GM12891 (cell line): ENCODE measurements around the gene GUCY2D.
A peak's percentile ranks its signal among the peaks of the same experiment; 100 is the strongest.

Experiments used
- PAX5 ChIP-seq: IDR thresholded peaks from 2 replicates; pipeline ENCODE4 v1.6.1; 2011; ENCODE audit warnings: low read length, moderate library complexity, mild to moderate bottlenecking; ENCODE audit not compliant: insufficient read depth, severe bottlenecking
- POLR2A ChIP-seq: IDR thresholded peaks from 2 replicates; pipeline ENCODE4 v1.6.1; 2011; ENCODE audit warnings: low read depth, low read length, control low read depth
- POLR2AphosphoS5 ChIP-seq: IDR thresholded peaks from 2 replicates; pipeline ENCODE4 v1.6.1; 2011; ENCODE audit warnings: low read depth, low read length, control low read depth
- POU2F2 ChIP-seq: IDR thresholded peaks from 2 replicates; pipeline ENCODE4 v1.6.1; 2011; ENCODE audit warnings: low read depth, mild to moderate bottlenecking, control low read depth, low read length, moderate library complexity
- SPI1 ChIP-seq: IDR thresholded peaks from 2 replicates; pipeline ENCODE4 v1.6.1; 2011; ENCODE audit warnings: low read depth, low read length, control low read depth
- TAF1 ChIP-seq: IDR thresholded peaks from 2 replicates; pipeline ENCODE4 v1.6.1; 2011; ENCODE audit warnings: low read depth, low read length, control low read depth

DNA sequence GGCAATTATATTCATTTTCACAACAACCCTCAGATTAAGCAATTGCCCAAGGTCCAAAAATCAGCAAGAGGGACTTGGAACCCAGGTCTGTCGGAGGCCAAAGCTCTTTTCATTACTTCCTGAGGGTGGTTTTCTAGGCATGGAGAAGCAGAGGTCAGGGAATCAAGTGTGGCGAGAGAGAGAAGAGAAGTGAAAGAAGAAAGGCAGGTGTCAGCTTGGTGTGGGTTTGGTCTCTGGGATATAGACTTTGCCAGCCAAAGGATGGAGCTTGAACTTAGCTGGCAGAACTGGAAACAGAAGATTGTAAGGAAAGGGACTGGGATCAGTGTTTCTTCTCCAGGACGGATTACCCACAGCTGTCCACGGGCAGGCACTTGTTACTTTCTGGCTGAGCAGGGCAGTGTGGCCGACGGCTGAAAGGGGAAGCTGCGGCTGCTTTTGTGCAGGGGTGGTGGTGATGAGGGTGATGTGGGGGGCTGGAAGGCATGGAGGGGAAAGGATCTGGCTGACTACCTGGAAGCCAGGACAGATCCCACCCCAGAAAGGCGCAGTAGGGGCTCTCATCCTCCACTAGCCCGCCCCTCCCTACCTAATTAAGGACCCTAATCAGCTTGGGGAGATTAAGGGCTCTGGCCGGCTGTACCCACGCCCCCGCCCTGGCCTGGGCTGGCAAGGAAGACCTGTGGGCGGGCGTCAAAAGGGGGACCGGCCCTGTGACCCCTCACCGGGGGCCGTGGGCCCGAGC lies at the start of gene GUCY2D:
- TF ChIP-seq POLR2A: no peak
- no peak for TF ChIP-seq POLR2AphosphoS5
- peak; percentile 48; the same call in 1 of the 2 replicates for TF ChIP-seq SPI1
- TF ChIP-seq POU2F2: no peak
- no peak for TF ChIP-seq PAX5
- no peak for TF ChIP-seq TAF1
